Left cardiac atrium (tissue), 4 donors: ENCODE results near the gene NMU. TPM values are rescaled to one million over a fixed set of nuclear protein-coding genes. Genes with fewer than 3 reads are reported as not detected.
"Not testable (repeated sequence)": the region's sequence is repeated elsewhere in the genome, so short reads cannot be mapped to it uniquely, and the experiment has no call there.

Source experiments
- ATAC-seq, 2 donors: fragments of 200-7000 bp; cut with Tn5 transposase; one replicate each; pipeline ENCODE4 v1.9.1; 2020; ENCODE audit warnings: mild to moderate bottlenecking in 2 of 2, moderate library complexity in 2 of 2
- DNase-seq: peaks from one replicate; pipeline ENCODE4 v3.0.0-alpha.2; 2020
- intact Hi-C, 2 donors: fragments of 100-400 bp; cut with DNase I; formaldehyde crosslinking; loops; one replicate each; pipeline versions ENCODE4 v1.14.1 to v1.15.1; 2022 to 2023
- total RNA-seq, 2 donors: library from RNA; stranded (reverse); fragmentation: NEBNext Ultra II Directional; extraction: Animal tissue kit (Norgen Biotek cat#: 25700); gene quantifications; one replicate each; pipeline ENCODE4 v1.2.1, GENCODE V29; 2021
- donor health status: DM: no; HTN: yes; CAD: no.
- donor health status: DM: no; HTN: yes; CAD: no; lungs with severe emphysema.
- donor health status: DM: yes; HTN: yes; CAD: no.
- donor health status: Dilated cardiomyopathy.

NMU gene
- total RNA-seq, 2 donors from 2014 or later: not detected

GRCh38 chr4:55578341-55579010, 57.6 kb downstream of the NMU start:
- ATAC-seq (no peak), DNase-seq (no peak)
- intact Hi-C loops: no loop called here

- intact Hi-C loops: no loop called here
- DNase-seq: no peak
- no peak for ATAC-seq
Measured at GRCh38 chr4:55575513-55575912, 60.6 kb downstream of the NMU start.

GRCh38 chr4:55574252-55574651, 61.8 kb downstream of the NMU start:
- no peak for DNase-seq
- ATAC-seq: no peak
- intact Hi-C loops: no loop called here

GRCh38 chr4:55571806-55572205, 64.3 kb downstream of the NMU start:
- no peak for ATAC-seq

GRCh38 chr4:55568905-55569504, 67.1 kb downstream of the NMU start:
- intact Hi-C loops: no loop called here
- DNase-seq (no peak), ATAC-seq (no peak)

More at GRCh38 chr4:55571806-55572205, 64.3 kb downstream of the NMU start:
- DNase-seq: no peak
- intact Hi-C loops: no loop called here

GRCh38 chr4:55561889-55562288, 74.2 kb downstream of the NMU start:
- ATAC-seq: no peak
- no peak for DNase-seq
- intact Hi-C loops: no loop called here

GRCh38 chr4:55560096-55560495, 76.0 kb downstream of the NMU start:
- ATAC-seq (no peak), DNase-seq (no peak)
- intact Hi-C loops: no loop called here

- intact Hi-C loops: loop anchor here (5.0 kb wide), 2 partner anchors 107 to 207 kb away; partner anchors contain the start of gene SRD5A3 (in 1 of the 2)
- DNase-seq: no peak
- peak in 1 of 2 donors; percentile 56 for ATAC-seq
Measured at GRCh38 chr4:55554453-55555030, 81.6 kb downstream of the NMU start.

- intact Hi-C loops: loop anchor here (5.0 kb wide), 2 partner anchors 106 to 206 kb away; partner anchors contain the start of gene SRD5A3 (in 1 of the 2)
- ATAC-seq: peak; percentile 82 to 94
- DNase-seq: peak; percentile 34
Measured at GRCh38 chr4:55553441-55554201, 82.5 kb downstream of the NMU start.

GRCh38 chr4:55551964-55552363, 84.1 kb downstream of the NMU start:
- not testable (repeated sequence) for DNase-seq, ATAC-seq
- intact Hi-C loops: loop anchor here (5.0 kb wide), 2 partner anchors 105 to 205 kb away; partner anchors contain the start of gene SRD5A3 (in 1 of the 2)

- ATAC-seq (no peak), DNase-seq (no peak)
- intact Hi-C loops: loop anchor here (5.0 to 10.0 kb wide), 3 partner anchors 103 to 305 kb away; partner anchors contain the start of genes SRD5A3 (in 2 of the 2) and EXOC1 (in 1 of the 2)
Measured at GRCh38 chr4:55549888-55550287, 86.2 kb downstream of the NMU start.

GRCh38 chr4:55547918-55548317, 88.2 kb downstream of the NMU start:
- no peak for DNase-seq
- no peak for ATAC-seq
- intact Hi-C loops: loop anchor here in 1 of 2 donors (5.0 to 10.0 kb wide), 2 partner anchors 201 to 307 kb away; partner anchors contain the start of genes EXOC1 and SRD5A3

- ATAC-seq (peak in 1 of 2 donors; percentile 40), DNase-seq (no peak)
- intact Hi-C loops: loop anchor here in 1 of 2 donors (5.0 to 10.0 kb wide), 2 partner anchors 200 to 307 kb away; partner anchors contain the start of genes EXOC1 and SRD5A3
Measured at GRCh38 chr4:55547466-55547770, 88.7 kb downstream of the NMU start.

GRCh38 chr4:55546756-55547465, 89.2 kb downstream of the NMU start, which contains the start of gene CLOCK:
CLOCK (minus strand) TSS chr4:55546909; CDS start chr4:55482785, 64,124 bp downstream.
- intact Hi-C loops: loop anchor here in 1 of 2 donors (5.0 to 10.0 kb wide), 2 partner anchors 200 to 308 kb away; partner anchors contain the start of genes EXOC1 and SRD5A3

GRCh38 chr4:55546506-55546755, 89.7 kb downstream of the NMU start:
- intact Hi-C loops: loop anchor here in 1 of 2 donors (5.0 to 10.0 kb wide), 2 partner anchors 199 to 308 kb away; partner anchors contain the start of genes EXOC1 and SRD5A3
- DNase-seq: no peak
- ATAC-seq: peak; percentile 88 to 89

More at GRCh38 chr4:55546756-55547465, 89.2 kb downstream of the NMU start, which contains the start of gene CLOCK:
- DNase-seq: peak; percentile 92
- peak; percentile 90 to 93 for ATAC-seq

GRCh38 chr4:55545641-55546505, 90.2 kb downstream of the NMU start:
- peak; percentile 82 for DNase-seq
- intact Hi-C loops: loop anchor here in 1 of 2 donors (5.0 to 10.0 kb wide), 2 partner anchors 199 to 309 kb away; partner anchors contain the start of genes EXOC1 and SRD5A3
- ATAC-seq: peak; percentile 72 to 76
